Measurements from ENCODE around the gene WDFY2.

The WDFY2 gene

GRCh38 chr13:51714663-51715168 is 130.5 kb downstream of the WDFY2 start:
- DNase-seq: no peak

GRCh38 chr13:51715613-51716012 is 131.4 kb downstream of the WDFY2 start:
- no peak for DNase-seq

- no peak for DNase-seq
These were observed 133.6 kb downstream of the WDFY2 start for GRCh38 chr13:51717786-51718398.

- no peak for DNase-seq
These were observed 135.1 kb downstream of the WDFY2 start for GRCh38 chr13:51719394-51719793.

- no peak for DNase-seq
These were observed 137.2 kb downstream of the WDFY2 start for GRCh38 chr13:51721496-51721895.

- DNase-seq: no peak
These were observed 139.3 kb downstream of the WDFY2 start for GRCh38 chr13:51723529-51723928.

- no peak for DNase-seq
These were observed 140.5 kb downstream of the WDFY2 start for GRCh38 chr13:51724721-51725120.

GRCh38 chr13:51726446-51727193 is 142.4 kb downstream of the WDFY2 start:
- no peak for DNase-seq

- no peak for DNase-seq
These were observed 143.5 kb downstream of the WDFY2 start for GRCh38 chr13:51727634-51728274.

- no peak for DNase-seq
These were observed 144.0 kb downstream of the WDFY2 start for GRCh38 chr13:51728275-51728673.

GRCh38 chr13:51728972-51729371 is 144.7 kb downstream of the WDFY2 start:
- no peak for DNase-seq

GRCh38 chr13:51729866-51730553 is 145.7 kb downstream of the WDFY2 start:
- DNase-seq: no peak

- no peak for DNase-seq
These were observed 146.7 kb downstream of the WDFY2 start for GRCh38 chr13:51730927-51731326.

GRCh38 chr13:51731759-51732158 is 147.5 kb downstream of the WDFY2 start:
- no peak for DNase-seq

GRCh38 chr13:51733374-51734298 is 149.4 kb downstream of the WDFY2 start:
- DNase-seq: no peak

- no peak for DNase-seq
These were observed 150.5 kb downstream of the WDFY2 start for GRCh38 chr13:51734786-51735185.

GRCh38 chr13:51737609-51738008 is 153.3 kb downstream of the WDFY2 start:
- DNase-seq: no peak

- DNase-seq: no peak
These were observed 154.1 kb downstream of the WDFY2 start for GRCh38 chr13:51738226-51738905.

GRCh38 chr13:51739027-51739764 is 154.9 kb downstream of the WDFY2 start:
- no peak for DNase-seq

- no peak for DNase-seq
These were observed 156.4 kb downstream of the WDFY2 start for GRCh38 chr13:51740698-51741097.

- no peak for DNase-seq
These were observed 157.8 kb downstream of the WDFY2 start for GRCh38 chr13:51742031-51742430.

Data from activated gamma-delta T cell treated with Interleukin-2 at 50 U/mL for 16 hours (primary cell).